ENCODE data around the gene LEUTX. TPM values are rescaled to one million over a fixed set of nuclear protein-coding genes. Genes with fewer than 3 reads are reported as not detected.

The LEUTX gene
- total RNA-seq, 1 donor from 2014 or later, result not detected

DNA sequence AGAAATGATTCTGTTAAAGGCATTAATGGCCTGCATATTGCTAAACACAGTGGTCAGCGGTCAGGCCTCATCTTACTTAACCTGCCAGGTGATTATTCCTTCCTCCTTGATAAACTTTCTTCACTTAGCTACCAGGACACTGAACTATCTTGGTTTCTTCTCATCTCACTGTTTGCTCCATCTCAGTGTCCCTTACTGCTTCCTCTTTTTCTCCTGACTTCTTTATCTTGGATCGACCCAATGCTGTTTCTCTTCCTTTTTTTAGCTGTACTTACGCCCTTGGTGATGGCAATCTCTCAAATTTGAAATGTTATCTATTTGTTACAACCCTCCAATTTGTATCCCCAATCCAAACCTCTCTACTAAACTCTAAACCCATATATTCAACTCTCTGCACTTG is 33.0 kb upstream of the LEUTX start:
- no peak for DNase-seq
- no peaks in the 10 kb centered on the region for H3K9me3 Mint-ChIP-seq
- no peak overlapping the region for H3K4me3 Mint-ChIP-seq
- TF ChIP-seq, protein P1, sequence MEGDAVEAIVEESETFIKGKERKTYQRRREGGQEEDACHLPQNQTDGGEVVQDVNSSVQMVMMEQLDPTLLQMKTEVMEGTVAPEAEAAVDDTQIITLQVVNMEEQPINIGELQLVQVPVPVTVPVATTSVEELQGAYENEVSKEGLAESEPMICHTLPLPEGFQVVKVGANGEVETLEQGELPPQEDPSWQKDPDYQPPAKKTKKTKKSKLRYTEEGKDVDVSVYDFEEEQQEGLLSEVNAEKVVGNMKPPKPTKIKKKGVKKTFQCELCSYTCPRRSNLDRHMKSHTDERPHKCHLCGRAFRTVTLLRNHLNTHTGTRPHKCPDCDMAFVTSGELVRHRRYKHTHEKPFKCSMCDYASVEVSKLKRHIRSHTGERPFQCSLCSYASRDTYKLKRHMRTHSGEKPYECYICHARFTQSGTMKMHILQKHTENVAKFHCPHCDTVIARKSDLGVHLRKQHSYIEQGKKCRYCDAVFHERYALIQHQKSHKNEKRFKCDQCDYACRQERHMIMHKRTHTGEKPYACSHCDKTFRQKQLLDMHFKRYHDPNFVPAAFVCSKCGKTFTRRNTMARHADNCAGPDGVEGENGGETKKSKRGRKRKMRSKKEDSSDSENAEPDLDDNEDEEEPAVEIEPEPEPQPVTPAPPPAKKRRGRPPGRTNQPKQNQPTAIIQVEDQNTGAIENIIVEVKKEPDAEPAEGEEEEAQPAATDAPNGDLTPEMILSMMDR (IDR thresholded peaks at IDR 0.05), result no peak
- no peak overlapping the region for H3K27ac Mint-ChIP-seq
- H3K36me3 Mint-ChIP-seq (ENCODE audit: low read depth), result no peaks in the 10 kb centered on the region
- H3K27me3 Mint-ChIP-seq, result peaks cover 39% of the 10 kb centered on the region
- H3K4me1 Mint-ChIP-seq, result no peaks in the 10 kb centered on the region
- ChIA-PET POLR2A (no interaction called here), CTCF (no interaction called here)
- intact Hi-C loops (cut with micrococcal nuclease), result no loop called here
- no peak for ATAC-seq (ENCODE audit: low read depth)

DNA sequence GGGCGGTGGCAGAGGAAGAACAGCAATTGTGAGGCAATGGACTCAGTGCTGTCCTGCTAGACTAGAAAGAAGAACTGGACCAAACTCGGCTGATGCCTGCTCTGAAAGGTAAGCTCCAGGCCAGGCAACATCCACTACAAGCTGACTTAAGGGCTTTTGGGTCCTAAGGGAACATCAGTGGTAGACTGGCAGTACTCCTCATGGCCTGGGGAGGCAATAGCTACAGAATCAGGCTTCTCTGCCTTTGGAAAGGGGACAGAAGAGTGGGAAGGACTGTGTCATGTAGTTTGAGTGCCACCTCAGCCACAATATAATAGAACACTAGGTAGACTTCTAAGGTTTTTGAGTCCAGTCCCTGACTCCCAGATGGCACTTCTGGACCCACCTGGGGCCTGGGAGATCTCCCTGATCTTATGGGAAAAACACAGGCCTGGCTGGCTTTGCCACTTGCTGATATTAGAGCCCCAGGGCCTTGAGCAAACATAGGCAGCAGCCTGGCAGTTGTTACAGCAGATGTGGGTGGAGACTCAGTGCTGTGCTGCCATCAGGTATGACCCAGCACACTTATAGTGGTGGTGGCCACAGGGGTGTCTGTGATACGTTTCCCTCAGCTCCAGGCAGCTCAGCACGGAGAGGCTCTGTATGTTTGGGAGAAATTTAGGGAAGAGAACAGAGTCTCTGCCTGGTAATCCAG is 31.7 kb upstream of the LEUTX start:
- Mint-ChIP-seq H3K27me3 (peaks cover 37% of the 10 kb centered on the region), H3K4me1 (no peaks in the 10 kb centered on the region)

DNA sequence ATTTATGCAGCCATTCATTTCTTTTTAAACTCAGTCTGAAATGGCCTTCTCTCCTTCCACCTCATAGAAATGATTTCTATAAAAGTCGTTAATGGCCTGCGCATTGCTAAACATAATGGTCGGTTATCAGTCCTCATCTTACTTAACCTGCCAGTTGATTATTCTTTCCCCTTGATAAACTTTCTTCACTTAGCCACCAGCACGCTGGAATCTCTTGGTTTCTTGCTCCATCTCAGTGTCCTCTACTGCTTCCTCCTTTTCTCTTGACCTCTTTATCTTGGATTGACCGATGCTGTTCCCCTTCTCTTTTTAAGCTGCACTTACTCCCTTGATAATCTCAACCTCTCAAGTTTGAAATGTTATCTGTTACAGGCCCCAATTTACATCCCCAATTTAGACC is 28.7 kb upstream of the LEUTX start:
- H3K9me3 Mint-ChIP-seq, result no peaks in the 10 kb centered on the region
- TF ChIP-seq, protein P1 (IDR thresholded peaks at IDR 0.05), result no peak
- H3K4me3 Mint-ChIP-seq, result no peak overlapping the region
- ChIA-PET CTCF (no interaction called here), POLR2A (no interaction called here)
- DNase-seq, result no peak
- no peak overlapping the region for H3K27ac Mint-ChIP-seq
- intact Hi-C loops (cut with micrococcal nuclease), result no loop called here
- no peaks in the 10 kb centered on the region for H3K36me3 Mint-ChIP-seq (ENCODE audit: low read depth)
- no peak for ATAC-seq (ENCODE audit: low read depth)
- peaks cover 25% of the 10 kb centered on the region for H3K27me3 Mint-ChIP-seq
- H3K4me1 Mint-ChIP-seq, result no peaks in the 10 kb centered on the region

More for the DNA sequence above, 31.7 kb upstream of the LEUTX start:
- no peak overlapping the region for H3K27ac Mint-ChIP-seq
- no peak overlapping the region for H3K4me3 Mint-ChIP-seq
- H3K36me3 Mint-ChIP-seq (ENCODE audit: low read depth), result no peaks in the 10 kb centered on the region
- no peak for ATAC-seq (ENCODE audit: low read depth)
- TF ChIP-seq, protein P1 (IDR thresholded peaks at IDR 0.05), result no peak
- intact Hi-C loops (cut with micrococcal nuclease), result no loop called here
- no peak for DNase-seq
- CTCF ChIA-PET, result no interaction called here
- no peaks in the 10 kb centered on the region for H3K9me3 Mint-ChIP-seq
- POLR2A ChIA-PET, result no interaction called here

DNA sequence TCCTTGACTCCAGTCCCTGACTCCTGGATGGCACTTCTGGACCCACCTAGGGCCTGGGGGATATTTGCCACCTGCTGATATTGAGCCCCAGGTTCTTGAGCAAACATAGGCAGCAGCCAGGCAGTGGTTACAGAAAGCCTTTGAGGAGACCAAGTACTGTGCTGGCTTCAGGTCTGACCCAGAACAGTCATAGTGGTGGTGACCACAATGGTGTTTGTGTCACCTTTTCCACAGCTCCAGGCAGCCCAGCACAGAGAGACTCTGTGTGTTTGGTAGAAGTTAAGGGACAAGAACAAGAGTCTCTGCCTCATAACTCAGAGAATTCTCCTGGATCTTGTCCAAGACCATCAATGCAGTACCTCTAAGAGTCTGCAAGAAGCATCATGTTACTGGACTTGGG is 26.3 kb upstream of the LEUTX start:
- no peak for DNase-seq
- intact Hi-C loops (cut with micrococcal nuclease), result no loop called here

DNA sequence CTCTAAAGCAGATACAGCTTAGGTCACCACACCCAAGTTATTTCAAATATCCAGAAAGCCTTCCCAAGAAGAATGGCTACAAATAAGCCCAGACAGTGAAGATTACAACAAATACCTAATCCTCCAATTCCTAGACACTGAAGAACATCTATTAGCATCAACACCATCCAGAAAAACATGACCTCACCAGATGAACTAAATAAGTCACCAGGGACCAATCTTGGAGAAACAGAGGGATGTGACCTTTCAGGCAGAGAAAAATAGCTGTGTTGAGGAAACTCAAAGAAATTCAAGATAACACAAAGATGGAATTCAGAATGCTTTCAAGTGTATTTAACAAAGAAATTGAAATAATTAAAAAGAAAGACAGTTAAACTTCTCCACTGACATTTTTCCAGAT is 25.9 kb upstream of the LEUTX start:
- intact Hi-C loops (cut with micrococcal nuclease), result no loop called here

More for the DNA sequence above, 26.3 kb upstream of the LEUTX start:
- Mint-ChIP-seq H3K9me3 (no peaks in the 10 kb centered on the region), H3K36me3 (ENCODE audit: low read depth) (no peaks in the 10 kb centered on the region), H3K27ac (no peak overlapping the region), H3K27me3 (peaks cover 19% of the 10 kb centered on the region), H3K4me1 (no peaks in the 10 kb centered on the region), H3K4me3 (no peak overlapping the region)
- no peak for ATAC-seq (ENCODE audit: low read depth)
- CTCF ChIA-PET, result no interaction called here
- POLR2A ChIA-PET, result no interaction called here
- TF ChIP-seq, protein P1 (IDR thresholded peaks at IDR 0.05), result no peak

More for the DNA sequence above, 25.9 kb upstream of the LEUTX start:
- ChIA-PET CTCF (no interaction called here), POLR2A (no interaction called here)
- no peak for DNase-seq
- H3K9me3 Mint-ChIP-seq, result no peaks in the 10 kb centered on the region
- H3K27ac Mint-ChIP-seq, result no peak overlapping the region
- no peaks in the 10 kb centered on the region for H3K4me1 Mint-ChIP-seq
- TF ChIP-seq, protein P1 (IDR thresholded peaks at IDR 0.05), result no peak
- H3K4me3 Mint-ChIP-seq, result no peak overlapping the region
- H3K27me3 Mint-ChIP-seq, result peaks cover 22% of the 10 kb centered on the region
- no peak for ATAC-seq (ENCODE audit: low read depth)
- H3K36me3 Mint-ChIP-seq (ENCODE audit: low read depth), result no peaks in the 10 kb centered on the region

Measured in activated B cell treated with CpG ODN at 0.5 μM for 24 hours (primary cell).